ENCODE data around the gene MSH2. TPM values are rescaled to one million over a fixed set of nuclear protein-coding genes. Genes with fewer than 3 reads are reported as not detected.

Gene MSH2
- total and polyA plus RNA-seq, 2 experiments from 2014 or later, result 17.8 to 21.8 TPM

DNA sequence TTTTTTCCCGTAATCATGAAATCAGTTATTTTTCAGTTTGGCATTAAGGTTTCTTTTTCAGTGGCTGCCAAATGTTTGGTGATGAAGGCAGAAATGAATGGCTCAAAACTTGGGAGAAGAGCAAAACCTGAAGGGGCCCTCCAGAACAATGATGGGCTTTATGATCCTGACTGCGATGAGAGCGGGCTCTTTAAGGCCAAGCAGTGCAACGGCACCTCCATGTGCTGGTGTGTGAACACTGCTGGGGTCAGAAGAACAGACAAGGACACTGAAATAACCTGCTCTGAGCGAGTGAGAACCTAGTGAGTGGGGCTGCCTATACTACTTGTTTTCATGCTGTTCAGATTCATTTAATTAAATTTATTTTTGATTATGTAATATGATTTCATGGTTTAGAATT, 29.2 kb upstream of the MSH2 start:
- Histone ChIP-seq H3K9me2 (ENCODE audit: insufficient read depth) (no peaks in the 10 kb centered on the region), H3K4me1 (ENCODE audit: insufficient read depth) (no peaks in the 10 kb centered on the region), H3K36me3 (ENCODE audit: low read depth) (no peaks in the 10 kb centered on the region), H3K9me3 (ENCODE audit: low read depth) (no peaks in the 10 kb centered on the region), H3F3A (ENCODE audit: insufficient read depth) (no peaks in the 10 kb centered on the region), H3K27ac (no peak overlapping the region), H3K27me3 (replicated peaks; ENCODE audit: insufficient read depth) (peaks cover 2% of the 10 kb centered on the region; the same call in 1 of the 2 replicates), H3K4me2 (ENCODE audit: unreplicated experiment) (no peak overlapping the region), H3K4me3 (no peak overlapping the region), H4K20me1 (ENCODE audit: insufficient read depth) (no peaks in the 10 kb centered on the region), H3K79me2 (ENCODE audit: insufficient read depth) (no peaks in the 10 kb centered on the region), H2AFZ (no peak overlapping the region), H3K9ac (no peak overlapping the region)
- in situ Hi-C loops (cut with MboI), result no loop called here
- 65 to 74% methylated on average over 5 of the region's 5 CpGs for WGBS, 2 experiments (ENCODE audit: low coverage in 1 of 2, low lambda C conversion rate in 2 of 2, missing lambda C conversion rate in 2 of 2)
- peak; percentile 4 for DNase-seq
- TF ChIP-seq EZH2phosphoT487 (IDR thresholded peaks at IDR 0.05; ENCODE audit: insufficient read depth, low read depth) (no peak), EZH2 (IDR thresholded peaks at IDR 0.05; ENCODE audit: insufficient read depth, poor library complexity, severe bottlenecking) (no peak)

GRCh38 chr2:47375307-47375706, 27.6 kb upstream of the MSH2 start:
- no peaks in the 10 kb centered on the region for H3K79me2 ChIP-seq (ENCODE audit: insufficient read depth)
- no peaks in the 10 kb centered on the region for H3K4me1 ChIP-seq (ENCODE audit: insufficient read depth)
- no peaks in the 10 kb centered on the region for H3K27me3 ChIP-seq (replicated peaks; ENCODE audit: insufficient read depth)
- H3K4me2 ChIP-seq (ENCODE audit: unreplicated experiment), result no peak overlapping the region
- in situ Hi-C loops (cut with MboI), result no loop called here
- no peaks in the 10 kb centered on the region for H4K20me1 ChIP-seq (ENCODE audit: insufficient read depth)
- H3F3A ChIP-seq (ENCODE audit: insufficient read depth), result no peaks in the 10 kb centered on the region
- H3K9ac ChIP-seq, result no peak overlapping the region
- no peaks in the 10 kb centered on the region for H3K9me2 ChIP-seq (ENCODE audit: insufficient read depth)
- no peak overlapping the region for H3K27ac ChIP-seq
- H3K36me3 ChIP-seq (ENCODE audit: low read depth), result no peaks in the 10 kb centered on the region
- no peaks in the 10 kb centered on the region for H3K9me3 ChIP-seq (ENCODE audit: low read depth)
- no peak overlapping the region for H2AFZ ChIP-seq
- WGBS, 2 experiments (ENCODE audit: low coverage in 1 of 2, low lambda C conversion rate in 2 of 2, missing lambda C conversion rate in 2 of 2), result 67 to 97% methylated on average over 1 of the region's 1 CpG
- TF ChIP-seq EZH2 (IDR thresholded peaks at IDR 0.05; ENCODE audit: insufficient read depth, poor library complexity, severe bottlenecking) (no peak), EZH2phosphoT487 (IDR thresholded peaks at IDR 0.05; ENCODE audit: insufficient read depth, low read depth) (no peak)
- H3K4me3 ChIP-seq, result no peak overlapping the region
- DNase-seq, result no peak

GRCh38 chr2:47379384-47379783, 23.6 kb upstream of the MSH2 start:
- no peaks in the 10 kb centered on the region for H3K36me3 ChIP-seq (ENCODE audit: low read depth)
- in situ Hi-C loops (cut with MboI), result no loop called here
- no peaks in the 10 kb centered on the region for H3K4me1 ChIP-seq (ENCODE audit: insufficient read depth)
- 56 to 61% methylated on average over 3 of the region's 3 CpGs for WGBS, 2 experiments (ENCODE audit: low coverage in 1 of 2, low lambda C conversion rate in 2 of 2, missing lambda C conversion rate in 2 of 2)
- no peaks in the 10 kb centered on the region for H3K79me2 ChIP-seq (ENCODE audit: insufficient read depth)
- no peaks in the 10 kb centered on the region for H3K9me3 ChIP-seq (ENCODE audit: low read depth)
- no peak overlapping the region for H3K4me3 ChIP-seq
- no peak for DNase-seq
- no peaks in the 10 kb centered on the region for H3F3A ChIP-seq (ENCODE audit: insufficient read depth)
- no peak overlapping the region for H3K27ac ChIP-seq
- H3K4me2 ChIP-seq (ENCODE audit: unreplicated experiment), result no peak overlapping the region
- TF ChIP-seq EZH2 (IDR thresholded peaks at IDR 0.05; ENCODE audit: insufficient read depth, poor library complexity, severe bottlenecking) (no peak), EZH2phosphoT487 (IDR thresholded peaks at IDR 0.05; ENCODE audit: insufficient read depth, low read depth) (no peak)
- no peaks in the 10 kb centered on the region for H3K9me2 ChIP-seq (ENCODE audit: insufficient read depth)
- no peak overlapping the region for H2AFZ ChIP-seq
- H3K27me3 ChIP-seq (replicated peaks; ENCODE audit: insufficient read depth), result no peaks in the 10 kb centered on the region
- no peaks in the 10 kb centered on the region for H4K20me1 ChIP-seq (ENCODE audit: insufficient read depth)
- H3K9ac ChIP-seq, result no peak overlapping the region

DNA sequence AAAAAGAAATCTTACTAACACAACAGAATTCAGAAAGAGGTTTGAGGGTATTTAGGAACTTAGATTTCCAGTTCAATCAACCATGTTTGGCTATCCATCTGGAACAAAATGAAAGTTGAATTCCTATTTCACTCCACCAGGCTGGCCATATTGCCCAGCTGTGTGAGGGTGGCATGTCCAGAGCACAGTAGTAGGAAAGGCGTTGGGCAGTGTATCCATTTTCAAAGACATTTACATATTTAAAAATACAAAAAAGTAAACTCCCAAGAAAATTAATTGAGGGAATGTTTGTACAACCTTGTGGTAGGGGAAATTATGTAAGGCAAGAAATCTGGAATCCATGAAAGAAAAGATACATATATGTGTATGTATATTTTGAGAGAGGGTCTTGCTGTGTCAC, 21.5 kb upstream of the MSH2 start:
- Histone ChIP-seq H3K27ac (no peak overlapping the region), H3K9ac (no peak overlapping the region), H3K4me2 (ENCODE audit: unreplicated experiment) (no peak overlapping the region), H3K27me3 (replicated peaks; ENCODE audit: insufficient read depth) (no peaks in the 10 kb centered on the region), H3K4me3 (no peak overlapping the region), H3K9me2 (ENCODE audit: insufficient read depth) (no peaks in the 10 kb centered on the region), H3K9me3 (ENCODE audit: low read depth) (no peaks in the 10 kb centered on the region), H3K36me3 (ENCODE audit: low read depth) (no peaks in the 10 kb centered on the region), H3F3A (ENCODE audit: insufficient read depth) (no peaks in the 10 kb centered on the region), H2AFZ (no peak overlapping the region), H3K79me2 (ENCODE audit: insufficient read depth) (no peaks in the 10 kb centered on the region), H4K20me1 (ENCODE audit: insufficient read depth) (no peaks in the 10 kb centered on the region), H3K4me1 (ENCODE audit: insufficient read depth) (no peaks in the 10 kb centered on the region)
- TF ChIP-seq EZH2 (IDR thresholded peaks at IDR 0.05; ENCODE audit: insufficient read depth, poor library complexity, severe bottlenecking), result no peak
- TF ChIP-seq EZH2phosphoT487 (IDR thresholded peaks at IDR 0.05; ENCODE audit: insufficient read depth, low read depth), result no peak
- WGBS, 2 experiments (ENCODE audit: low coverage in 1 of 2, low lambda C conversion rate in 2 of 2, missing lambda C conversion rate in 2 of 2), result 57 to 64% methylated on average over 1 of the region's 1 CpG
- DNase-seq, result no peak
- in situ Hi-C loops (cut with MboI), result no loop called here

DNA sequence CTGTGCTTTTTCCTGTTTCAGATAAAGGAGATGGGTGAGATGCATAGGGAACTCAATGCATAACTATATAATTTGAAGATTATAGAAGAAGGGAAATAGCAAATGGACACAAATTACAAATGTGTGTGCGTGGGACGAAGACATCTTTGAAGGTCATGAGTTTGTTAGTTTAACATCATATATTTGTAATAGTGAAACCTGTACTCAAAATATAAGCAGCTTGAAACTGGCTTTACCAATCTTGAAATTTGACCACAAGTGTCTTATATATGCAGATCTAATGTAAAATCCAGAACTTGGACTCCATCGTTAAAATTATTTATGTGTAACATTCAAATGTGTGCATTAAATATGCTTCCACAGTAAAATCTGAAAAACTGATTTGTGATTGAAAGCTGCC, 16.4 kb upstream of the MSH2 start:
- Histone ChIP-seq H3K27me3 (replicated peaks; ENCODE audit: insufficient read depth) (0 out of 2 replicates have a peak, but pooled peaks cover 5% of the 10 kb centered on the region), H2AFZ (no peak overlapping the region), H3K27ac (no peak overlapping the region), H3K4me3 (no peak overlapping the region), H3K9ac (no peak overlapping the region), H3K4me1 (ENCODE audit: insufficient read depth) (no peaks in the 10 kb centered on the region), H4K20me1 (ENCODE audit: insufficient read depth) (no peaks in the 10 kb centered on the region), H3K9me3 (ENCODE audit: low read depth) (no peaks in the 10 kb centered on the region), H3K79me2 (ENCODE audit: insufficient read depth) (no peaks in the 10 kb centered on the region), H3F3A (ENCODE audit: insufficient read depth) (no peaks in the 10 kb centered on the region), H3K36me3 (ENCODE audit: low read depth) (no peaks in the 10 kb centered on the region), H3K4me2 (ENCODE audit: unreplicated experiment) (no peak overlapping the region), H3K9me2 (ENCODE audit: insufficient read depth) (no peaks in the 10 kb centered on the region)
- in situ Hi-C loops (cut with MboI), result loop anchor here (5.0 kb wide), 1 partner anchor 49 kb away; no protein-coding TSS in a partner anchor
- 71 to 78% methylated on average over 3 of the region's 3 CpGs for WGBS, 2 experiments (ENCODE audit: low coverage in 1 of 2, low lambda C conversion rate in 2 of 2, missing lambda C conversion rate in 2 of 2)
- DNase-seq, result no peak
- TF ChIP-seq EZH2 (IDR thresholded peaks at IDR 0.05; ENCODE audit: insufficient read depth, poor library complexity, severe bottlenecking), result no peak
- TF ChIP-seq EZH2phosphoT487 (IDR thresholded peaks at IDR 0.05; ENCODE audit: insufficient read depth, low read depth), result no peak

Measured in GM23248 (cell line).